Panc1 (cell line): ENCODE results near the gene MTA2. TPM values are rescaled to one million over a fixed set of nuclear protein-coding genes. Genes with fewer than 3 reads are reported as not detected.

Experiments
- ATAC-seq: fragments of 200-7000 bp; cut with Tn5 transposase; 2 replicates; pipeline ENCODE4 v1.9.1; 2020; ENCODE audit warnings: mild to moderate bottlenecking, moderate library complexity
- BruUV-seq: library from RNA; stranded (reverse); fragments of 400-500 nt; replicated peaks from 2 replicates; lab custom pipeline; 2021; lab: Mats Ljungman, UMichigan
- CTCF ChIA-PET: fragments of 300-600 bp; sonication (Branson Sonifier 250); formaldehyde crosslinking; loops from one replicate; lab custom pipeline; 2022; ENCODE audit warnings: antibody characterized with exemption; lab: Charles Lee
- POLR2A ChIA-PET: fragments of 300-600 bp; sonication (Branson Sonifier 250); formaldehyde crosslinking; loops from one replicate; lab custom pipeline; 2022; ENCODE audit warnings: antibody characterized with exemption; lab: Charles Lee
- DNase-seq: peaks from one replicate; pipeline ENCODE4 v3.0.0-alpha.2; 2010; ENCODE audit warnings: low read depth, low spot score
- H3K27ac ChIP-seq: 2 replicates; pipeline ENCODE4 v1.5.1; 2011; ENCODE audit warnings: mild to moderate bottlenecking, low read length, inconsistent platforms
- H3K27me3 ChIP-seq: fragments of 200-500 bp; sonication (Bioruptor generic); 2 replicates; pipeline ENCODE4 v1.6.0; 2014; ENCODE audit warnings: low read length, inconsistent platforms; ENCODE audit not compliant: control insufficient read depth, insufficient read depth
- H3K36me3 ChIP-seq: fragments of 200-500 bp; sonication (Bioruptor generic); 2 replicates; pipeline ENCODE4 v1.5.1; 2014; ENCODE audit warnings: inconsistent platforms, mild to moderate bottlenecking, low read length, moderate library complexity; ENCODE audit not compliant: control insufficient read depth, insufficient read depth
- H3K4me1 ChIP-seq: 2 replicates; pipeline ENCODE4 v1.5.1; 2011; ENCODE audit warnings: inconsistent platforms, mild to moderate bottlenecking, low read length, moderate library complexity; ENCODE audit not compliant: control insufficient read depth, insufficient read depth
- H3K4me3 ChIP-seq, 2 experiments: 2 replicates each; pipeline ENCODE4 v1.5.1; 2011 to 2012; ENCODE audit warnings: low read depth in 2 of 2, low read length in 2 of 2, mild to moderate bottlenecking in 2 of 2, inconsistent platforms in 1 of 2, moderate library complexity in 1 of 2
- H3K9me3 ChIP-seq: fragments of 200-500 bp; sonication (Bioruptor generic); 2 replicates; pipeline ENCODE4 v1.5.1; 2014; ENCODE audit warnings: low read depth, mild to moderate bottlenecking, inconsistent platforms, low read length, moderate library complexity; ENCODE audit not compliant: control insufficient read depth, insufficient read depth
- POLR2AphosphoS5 ChIP-seq: IDR thresholded peaks from 2 replicates; pipeline ENCODE4 v1.6.1; 2012; ENCODE audit warnings: mild to moderate bottlenecking, low read depth, low read length, moderate library complexity
- SIN3A ChIP-seq: IDR thresholded peaks from 2 replicates; pipeline ENCODE4 v1.6.1; 2012; ENCODE audit warnings: low read depth, mild to moderate bottlenecking, low read length, moderate library complexity, borderline replicate concordance; ENCODE audit not compliant: insufficient read depth
- TCF7L2 ChIP-seq: IDR thresholded peaks from 2 replicates; pipeline ENCODE4 v1.6.1; 2011; ENCODE audit warnings: mild to moderate bottlenecking, low read depth, low read length, inconsistent platforms
- in situ Hi-C: cut with HindIII; loops from 2 replicates; pipeline ENCODE4 v1.10.0; 2016; ENCODE audit warnings: low sequenced_read_pairs, low pct_unique_long_range_greater_than_20kb
- intact Hi-C: fragments of 100-400 bp; cut with micrococcal nuclease; formaldehyde crosslinking; loops from one replicate; pipeline ENCODE4 v1.10.0; 2022; ENCODE audit not compliant: unreplicated experiment
- total RNA-seq: library from RNA; stranded (reverse); gene quantifications from one replicate; pipeline ENCODE4 v1.2.1, GENCODE V29; 2021; ENCODE audit not compliant: unreplicated experiment
- TF ChIP-seq, protein P1 (sequence below): fragments of 450-650 bp; IDR thresholded peaks from 2 replicates; pipeline ENCODE4 v1.5.1; 2017; ENCODE audit warnings: mild to moderate bottlenecking
- TF ChIP-seq, protein P2 (sequence below), 2 experiments: IDR thresholded peaks; 2 replicates each; pipeline ENCODE4 v1.6.1; 2011 to 2012; ENCODE audit warnings: low read depth in 2 of 2, control low read depth in 1 of 2, low read length in 1 of 2, mild to moderate bottlenecking in 1 of 2, moderate library complexity in 1 of 2; ENCODE audit not compliant: insufficient read depth in 1 of 2

The MTA2 gene
- total RNA-seq, 1 experiment from 2014 or later, result 163 TPM

DNA sequence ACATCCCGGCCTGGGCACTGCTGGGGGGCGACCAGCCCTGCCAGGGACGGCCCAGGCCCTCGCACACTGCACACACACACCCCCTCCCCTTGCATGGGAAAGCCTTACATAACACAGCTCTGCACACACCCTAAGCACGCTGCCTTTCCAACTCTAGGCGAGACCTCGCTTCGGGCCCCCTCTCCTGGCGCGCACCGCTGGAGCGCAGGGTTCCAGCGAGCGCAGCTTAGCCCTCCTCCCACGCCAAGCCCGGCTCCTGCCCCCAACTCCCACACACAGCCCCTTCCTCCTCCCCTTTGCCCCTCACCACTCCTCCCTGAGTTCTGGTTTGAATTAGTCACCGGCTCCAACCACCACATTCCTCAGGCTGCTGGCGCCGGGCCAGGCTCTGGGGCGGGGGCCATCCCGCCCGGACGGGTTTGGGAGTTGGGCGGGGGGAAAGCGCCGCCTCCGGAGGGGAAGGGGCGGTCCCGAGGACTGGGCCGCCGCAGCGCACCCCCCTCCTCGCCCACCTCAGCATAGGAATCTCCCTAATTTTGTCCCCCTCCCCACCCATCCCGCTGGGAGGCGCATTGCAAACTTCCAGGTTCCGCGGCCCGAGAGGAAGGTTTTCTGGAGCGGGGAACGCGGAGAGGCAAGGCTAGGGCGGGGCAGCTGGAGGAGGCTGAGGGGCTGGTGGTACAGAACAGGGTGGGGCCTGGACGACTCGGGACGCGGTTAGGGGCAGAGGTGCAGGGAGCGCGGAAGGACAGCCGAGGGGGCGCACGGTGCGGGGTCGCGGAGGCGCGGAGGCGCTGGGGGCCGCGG lies 56.0 kb downstream of the MTA2 start:
- TF ChIP-seq TCF7L2, result no peak
- TF ChIP-seq SIN3A, result no peak
- TF ChIP-seq, protein P1, sequence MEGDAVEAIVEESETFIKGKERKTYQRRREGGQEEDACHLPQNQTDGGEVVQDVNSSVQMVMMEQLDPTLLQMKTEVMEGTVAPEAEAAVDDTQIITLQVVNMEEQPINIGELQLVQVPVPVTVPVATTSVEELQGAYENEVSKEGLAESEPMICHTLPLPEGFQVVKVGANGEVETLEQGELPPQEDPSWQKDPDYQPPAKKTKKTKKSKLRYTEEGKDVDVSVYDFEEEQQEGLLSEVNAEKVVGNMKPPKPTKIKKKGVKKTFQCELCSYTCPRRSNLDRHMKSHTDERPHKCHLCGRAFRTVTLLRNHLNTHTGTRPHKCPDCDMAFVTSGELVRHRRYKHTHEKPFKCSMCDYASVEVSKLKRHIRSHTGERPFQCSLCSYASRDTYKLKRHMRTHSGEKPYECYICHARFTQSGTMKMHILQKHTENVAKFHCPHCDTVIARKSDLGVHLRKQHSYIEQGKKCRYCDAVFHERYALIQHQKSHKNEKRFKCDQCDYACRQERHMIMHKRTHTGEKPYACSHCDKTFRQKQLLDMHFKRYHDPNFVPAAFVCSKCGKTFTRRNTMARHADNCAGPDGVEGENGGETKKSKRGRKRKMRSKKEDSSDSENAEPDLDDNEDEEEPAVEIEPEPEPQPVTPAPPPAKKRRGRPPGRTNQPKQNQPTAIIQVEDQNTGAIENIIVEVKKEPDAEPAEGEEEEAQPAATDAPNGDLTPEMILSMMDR, result no peak
- TF ChIP-seq POLR2AphosphoS5, result peak; percentile 70
- in situ Hi-C loops (no loop called here), intact Hi-C loops (loop anchor here (10.0 kb wide), 1 partner anchor 151 kb away; no protein-coding TSS in a partner anchor)
- TSS peak; percentile 68 for BruUV-seq
- ATAC-seq, result peak; percentile 42
- Histone ChIP-seq H3K27ac (peak overlapping the region; percentile 96), H3K4me1 (peaks cover 42% of the 10 kb centered on the region), H3K36me3 (peaks cover 6% of the 10 kb centered on the region; the same call in 1 of the 2 replicates), H3K4me3 (peak overlapping the region; percentile 80 to 98), H3K27me3 (no peaks in the 10 kb centered on the region), H3K9me3 (no peaks in the 10 kb centered on the region)
- ChIA-PET CTCF (no interaction called here), POLR2A (interaction anchor here (0.6 kb wide), 1 partner anchor 481 kb away, joined by 8 read pairs; no protein-coding TSS in a partner anchor)
- DNase-seq, result no peak

DNA sequence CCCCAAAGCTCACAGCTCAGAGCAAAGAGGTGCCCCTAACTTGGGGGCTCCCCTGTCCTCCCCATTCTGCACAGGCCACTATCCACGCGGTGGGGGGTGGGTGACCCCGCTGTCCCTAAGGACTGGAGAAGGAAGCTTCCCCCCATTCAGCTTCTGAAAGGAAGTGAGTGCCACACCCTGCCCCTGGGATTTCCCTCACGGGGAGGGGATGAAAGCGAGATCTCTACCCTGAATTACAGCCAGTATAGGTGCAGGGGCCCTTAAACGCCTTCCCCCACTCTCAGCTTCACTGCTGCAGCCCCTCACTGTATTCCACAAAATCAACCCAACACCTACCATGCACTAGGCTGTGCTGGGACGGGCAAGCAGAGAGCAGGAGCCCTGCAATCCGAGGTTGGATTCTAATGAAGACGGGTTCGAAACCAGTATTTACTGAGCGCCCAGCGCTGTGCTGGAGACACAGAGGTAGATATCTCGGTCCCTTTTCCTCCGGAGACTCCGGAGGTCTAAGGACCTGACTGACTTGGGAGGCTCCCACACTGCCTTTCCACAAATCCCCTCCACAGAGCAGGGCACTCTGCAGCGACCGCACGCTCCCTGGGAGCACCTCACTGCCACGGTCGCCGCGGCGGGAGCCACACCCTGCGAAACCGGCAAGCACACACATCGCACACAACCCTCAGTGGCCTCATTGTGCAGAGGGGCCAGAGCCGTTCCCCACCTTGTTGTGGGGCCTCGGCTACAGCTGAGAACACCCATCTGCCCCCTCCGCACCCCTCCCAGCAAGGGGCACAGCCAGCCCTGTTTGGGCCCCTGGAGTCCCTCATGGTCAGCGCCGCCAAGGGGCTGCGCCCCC lies 56.9 kb downstream of the MTA2 start:
- CTCF ChIA-PET, result interaction anchor here (0.8 kb wide), 1 partner anchor 144 kb away, joined by 3 read pairs; no protein-coding TSS in a partner anchor
- Histone ChIP-seq H3K9me3 (no peaks in the 10 kb centered on the region), H3K36me3 (peaks cover 6% of the 10 kb centered on the region; the same call in 1 of the 2 replicates), H3K27ac (peak overlapping the region; percentile 96), H3K27me3 (no peaks in the 10 kb centered on the region), H3K4me3 (peak overlapping the region; percentile 80 to 98), H3K4me1 (peaks cover 42% of the 10 kb centered on the region)
- intact Hi-C loops (loop anchor here (5.0 to 10.0 kb wide), 3 partner anchors 38 to 150 kb away; no protein-coding TSS in a partner anchor), in situ Hi-C loops (no loop called here)
- TF ChIP-seq SIN3A (0 out of 2 replicates have a peak, but pooled peaks have one; percentile 22), POLR2AphosphoS5 (no peak; the same call in 1 of the 2 replicates)
- POLR2A ChIA-PET, result interaction anchor here (0.7 to 2.0 kb wide), 4 partner anchors 12 to 120 kb away, joined by 3 to 14 read pairs (median 8); partner anchors contain the start of genes C11orf98, CSKMT and TUT1
- BruUV-seq, result no TSS peak
- no peak for DNase-seq
- ATAC-seq, result no peak

DNA sequence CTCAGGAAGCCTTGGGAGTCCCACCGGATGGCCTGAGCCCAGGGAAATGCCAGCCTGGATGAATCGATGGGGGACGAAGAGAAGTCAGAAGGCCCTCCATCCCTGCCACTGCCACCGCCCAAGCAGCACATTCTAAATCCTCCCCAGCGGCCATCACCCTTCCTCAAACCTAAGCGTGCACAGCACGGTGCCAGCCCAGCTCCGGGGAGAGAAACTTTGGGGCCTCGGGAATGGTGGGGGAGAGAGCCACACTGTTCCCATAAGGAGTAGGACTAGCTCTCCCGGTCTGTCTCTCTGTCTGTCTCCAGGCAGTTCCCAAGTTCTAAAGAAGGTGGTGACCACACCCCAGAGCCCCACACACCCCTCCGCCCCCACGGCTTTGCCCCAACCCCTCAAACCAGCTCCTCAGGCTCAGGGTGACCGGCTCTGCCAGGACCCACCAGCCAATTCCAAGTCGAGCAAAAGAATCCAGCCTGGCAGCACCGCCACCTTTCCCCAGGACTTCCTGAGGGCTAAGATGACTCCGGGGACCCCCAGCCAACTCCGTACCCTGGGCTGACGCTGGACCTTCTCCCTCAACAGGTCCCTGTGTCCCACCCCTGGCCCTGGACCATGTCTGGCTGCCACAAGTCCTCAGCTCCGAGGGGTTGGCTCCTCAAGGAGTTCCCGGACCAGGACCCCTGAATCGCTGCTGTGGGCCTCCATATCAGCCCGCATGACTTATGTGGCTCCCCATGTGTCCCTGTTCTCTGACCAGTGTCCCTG lies 57.8 kb downstream of the MTA2 start:
- Histone ChIP-seq H3K27ac (peak overlapping the region; percentile 96), H3K4me1 (peaks cover 45% of the 10 kb centered on the region), H3K36me3 (peaks cover 6% of the 10 kb centered on the region; the same call in 1 of the 2 replicates), H3K9me3 (no peaks in the 10 kb centered on the region), H3K27me3 (no peaks in the 10 kb centered on the region), H3K4me3 (peak overlapping the region; percentile 80 to 98)
- in situ Hi-C loops, result no loop called here
- TF ChIP-seq SIN3A, result 0 out of 2 replicates have a peak, but pooled peaks have one; percentile 51
- TF ChIP-seq POLR2AphosphoS5, result no peak; the same call in 1 of the 2 replicates
- TF ChIP-seq TCF7L2, result no peak
- TF ChIP-seq, protein P1, result no peak
- TF ChIP-seq, protein P2, sequence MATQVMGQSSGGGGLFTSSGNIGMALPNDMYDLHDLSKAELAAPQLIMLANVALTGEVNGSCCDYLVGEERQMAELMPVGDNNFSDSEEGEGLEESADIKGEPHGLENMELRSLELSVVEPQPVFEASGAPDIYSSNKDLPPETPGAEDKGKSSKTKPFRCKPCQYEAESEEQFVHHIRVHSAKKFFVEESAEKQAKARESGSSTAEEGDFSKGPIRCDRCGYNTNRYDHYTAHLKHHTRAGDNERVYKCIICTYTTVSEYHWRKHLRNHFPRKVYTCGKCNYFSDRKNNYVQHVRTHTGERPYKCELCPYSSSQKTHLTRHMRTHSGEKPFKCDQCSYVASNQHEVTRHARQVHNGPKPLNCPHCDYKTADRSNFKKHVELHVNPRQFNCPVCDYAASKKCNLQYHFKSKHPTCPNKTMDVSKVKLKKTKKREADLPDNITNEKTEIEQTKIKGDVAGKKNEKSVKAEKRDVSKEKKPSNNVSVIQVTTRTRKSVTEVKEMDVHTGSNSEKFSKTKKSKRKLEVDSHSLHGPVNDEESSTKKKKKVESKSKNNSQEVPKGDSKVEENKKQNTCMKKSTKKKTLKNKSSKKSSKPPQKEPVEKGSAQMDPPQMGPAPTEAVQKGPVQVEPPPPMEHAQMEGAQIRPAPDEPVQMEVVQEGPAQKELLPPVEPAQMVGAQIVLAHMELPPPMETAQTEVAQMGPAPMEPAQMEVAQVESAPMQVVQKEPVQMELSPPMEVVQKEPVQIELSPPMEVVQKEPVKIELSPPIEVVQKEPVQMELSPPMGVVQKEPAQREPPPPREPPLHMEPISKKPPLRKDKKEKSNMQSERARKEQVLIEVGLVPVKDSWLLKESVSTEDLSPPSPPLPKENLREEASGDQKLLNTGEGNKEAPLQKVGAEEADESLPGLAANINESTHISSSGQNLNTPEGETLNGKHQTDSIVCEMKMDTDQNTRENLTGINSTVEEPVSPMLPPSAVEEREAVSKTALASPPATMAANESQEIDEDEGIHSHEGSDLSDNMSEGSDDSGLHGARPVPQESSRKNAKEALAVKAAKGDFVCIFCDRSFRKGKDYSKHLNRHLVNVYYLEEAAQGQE (IDR thresholded peaks at IDR 0.05; ENCODE audit: insufficient read depth in 1 of 2, low read depth in 2 of 2, low read length in 1 of 2), result no peak
- DNase-seq (no peak), ATAC-seq (no peak)
- intact Hi-C loops, result loop anchor here (5.0 to 10.0 kb wide), 3 partner anchors 37 to 149 kb away; no protein-coding TSS in a partner anchor
- BruUV-seq, result no TSS peak
- ChIA-PET POLR2A (interaction anchor here (0.5 to 2.0 kb wide), 8 partner anchors 9 to 121 kb away, joined by 3 to 14 read pairs (median 8); partner anchors contain the start of genes C11orf98, CSKMT and TUT1), CTCF (interaction anchor here (0.6 to 2.9 kb wide), 11 partner anchors 9 to 1029 kb away, joined by 3 to 29 read pairs (median 6); no protein-coding TSS in a partner anchor)
